ENCODE measurements around the gene ARFGEF2.
"Not testable (repeated sequence)": the region's sequence is repeated elsewhere in the genome, so short reads cannot be mapped to it uniquely, and the experiment has no call there.

The ARFGEF2 gene

GRCh38 chr20:48949304-48950170, 28.0 kb downstream of the ARFGEF2 start:
- in situ Hi-C loops (cut with MboI; ENCODE audit: low sequenced_read_pairs): no loop called here

- in situ Hi-C loops (cut with MboI; ENCODE audit: low sequenced_read_pairs): no loop called here
Observed at GRCh38 chr20:48951041-48951440, 29.5 kb downstream of the ARFGEF2 start.

GRCh38 chr20:48951646-48952045, 30.1 kb downstream of the ARFGEF2 start:
- in situ Hi-C loops (cut with MboI; ENCODE audit: low sequenced_read_pairs): no loop called here

- in situ Hi-C loops (cut with MboI; ENCODE audit: low sequenced_read_pairs): no loop called here
Observed at GRCh38 chr20:48952656-48953055, 31.1 kb downstream of the ARFGEF2 start.

GRCh38 chr20:48953653-48954052, 32.1 kb downstream of the ARFGEF2 start:
- in situ Hi-C loops (cut with MboI; ENCODE audit: low sequenced_read_pairs): no loop called here

- in situ Hi-C loops (cut with MboI; ENCODE audit: low sequenced_read_pairs): no loop called here
Observed at GRCh38 chr20:48956052-48956451, 34.5 kb downstream of the ARFGEF2 start.

GRCh38 chr20:48957053-48957481, 35.6 kb downstream of the ARFGEF2 start:
- in situ Hi-C loops (cut with MboI; ENCODE audit: low sequenced_read_pairs): no loop called here

- in situ Hi-C loops (cut with MboI; ENCODE audit: low sequenced_read_pairs): no loop called here
Observed at GRCh38 chr20:48957533-48957932, 36.0 kb downstream of the ARFGEF2 start.

GRCh38 chr20:48958743-48959142, 37.2 kb downstream of the ARFGEF2 start:
- in situ Hi-C loops (cut with MboI; ENCODE audit: low sequenced_read_pairs): no loop called here

- in situ Hi-C loops (cut with MboI; ENCODE audit: low sequenced_read_pairs): no loop called here
Observed at GRCh38 chr20:48959899-48960550, 38.5 kb downstream of the ARFGEF2 start.

- in situ Hi-C loops (cut with MboI; ENCODE audit: low sequenced_read_pairs): no loop called here
Observed at GRCh38 chr20:48962421-48962820, 40.9 kb downstream of the ARFGEF2 start.

GRCh38 chr20:48962976-48963771, 41.7 kb downstream of the ARFGEF2 start:
- in situ Hi-C loops (cut with MboI; ENCODE audit: low sequenced_read_pairs): no loop called here

GRCh38 chr20:48965189-48965910, 43.8 kb downstream of the ARFGEF2 start:
- in situ Hi-C loops (cut with MboI; ENCODE audit: low sequenced_read_pairs): no loop called here

GRCh38 chr20:48970681-48971365, 49.3 kb downstream of the ARFGEF2 start:
- in situ Hi-C loops (cut with MboI; ENCODE audit: low sequenced_read_pairs): no loop called here

GRCh38 chr20:48971956-48972355, 50.4 kb downstream of the ARFGEF2 start:
- in situ Hi-C loops (cut with MboI; ENCODE audit: low sequenced_read_pairs): no loop called here

GRCh38 chr20:48972816-48973215, 51.3 kb downstream of the ARFGEF2 start:
- in situ Hi-C loops (cut with MboI; ENCODE audit: low sequenced_read_pairs): no loop called here

- in situ Hi-C loops (cut with MboI; ENCODE audit: low sequenced_read_pairs): no loop called here
Observed at GRCh38 chr20:48975955-48976354, 54.4 kb downstream of the ARFGEF2 start.

- in situ Hi-C loops (cut with MboI; ENCODE audit: low sequenced_read_pairs): not testable (repeated sequence)
Observed at GRCh38 chr20:48979980-48980379, 58.5 kb downstream of the ARFGEF2 start.

GRCh38 chr20:48983423-48984400, 62.2 kb downstream of the ARFGEF2 start:
- in situ Hi-C loops (cut with MboI; ENCODE audit: low sequenced_read_pairs): no loop called here

Measured in hTERT RPE-1 (cell line).